SK-N-MC (cell line): ENCODE results near the gene GPATCH2.

Source experiments
- DNase-seq: peaks from one replicate; pipeline ENCODE4 v3.0.0-alpha.2; 2011; ENCODE audit warnings: low read depth, low spot score
- H3K27ac ChIP-seq: fragments of 200-600 bp; sonication (generic); 2 replicates; pipeline ENCODE4 v1.5.1; 2016; ENCODE audit warnings: mixed run types
- H3K36me3 ChIP-seq: fragments of 200-600 bp; sonication (generic); 2 replicates; pipeline ENCODE4 v1.6.1; 2017; ENCODE audit warnings: antibody characterized with exemption, low read length, mixed read lengths; ENCODE audit not compliant: insufficient read depth
- H3K4me3 ChIP-seq: fragments of 200-600 bp; sonication (generic); 2 replicates; pipeline ENCODE4 v1.5.1; 2016
- H3K9ac ChIP-seq: fragments of 200-600 bp; sonication (generic); 2 replicates; pipeline ENCODE4 v1.8.0; 2017; ENCODE audit warnings: mixed run types, mixed read lengths; ENCODE audit not compliant: insufficient read length
- H3K9me3 ChIP-seq: fragments of 200-600 bp; sonication (generic); 2 replicates; pipeline ENCODE4 v1.6.1; 2017; ENCODE audit warnings: low read depth, mild to moderate bottlenecking, antibody characterized with exemption, low read length, moderate library complexity, mixed read lengths
- EZH2 ChIP-seq: fragments of 200-600 bp; sonication (generic); IDR thresholded peaks from one replicate; pipeline ENCODE4 v1.6.1; 2017; ENCODE audit warnings: antibody characterized with exemption
- FOXP2 ChIP-seq: optimal IDR thresholded peaks from 2 replicates; pipeline ENCODE3; 2011; ENCODE audit warnings: mild to moderate bottlenecking, moderate library complexity; ENCODE audit not compliant: insufficient read depth; ENCODE audit errors: extremely low read length, control extremely low read depth
- POLR2AphosphoS5 ChIP-seq: IDR thresholded peaks from 2 replicates; pipeline ENCODE4 v1.6.1; 2012; ENCODE audit warnings: mild to moderate bottlenecking, low read depth, low read length, borderline replicate concordance

Gene GPATCH2

GRCh38 chr1:217642455-217642854 lies 11.6 kb upstream of the GPATCH2 start:
- no peak overlapping the region for H3K4me3 ChIP-seq
- TF ChIP-seq FOXP2, result no peak
- no peak for TF ChIP-seq EZH2
- TF ChIP-seq POLR2AphosphoS5, result no peak
- no peak overlapping the region for H3K9ac ChIP-seq
- no peak for DNase-seq
- no peaks in the 10 kb centered on the region for H3K9me3 ChIP-seq
- H3K27ac ChIP-seq, result no peak overlapping the region
- H3K36me3 ChIP-seq, result no peaks in the 10 kb centered on the region

DNA sequence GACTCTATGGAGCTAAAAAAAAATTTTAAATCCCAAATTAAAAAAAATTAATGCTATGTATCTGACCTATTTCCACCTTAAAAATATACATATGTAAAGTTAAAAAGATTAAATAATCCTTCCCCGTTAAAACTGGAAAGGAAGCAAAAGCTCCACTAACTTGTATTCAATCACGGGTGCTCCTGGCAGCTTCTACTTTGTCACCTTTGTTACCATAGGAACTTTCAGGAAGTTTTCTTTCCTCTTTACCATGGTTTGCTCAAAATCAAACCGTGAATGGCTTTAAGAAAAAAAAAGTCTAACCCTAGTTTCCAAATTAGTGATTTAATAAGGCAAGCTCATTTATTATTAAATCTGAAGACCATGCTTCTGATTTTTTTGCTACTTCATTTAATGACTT lies 3.5 kb downstream of the GPATCH2 start:
- Histone ChIP-seq H3K9ac (no peak overlapping the region), H3K4me3 (no peak overlapping the region), H3K9me3 (no peaks in the 10 kb centered on the region), H3K27ac (no peak overlapping the region), H3K36me3 (no peaks in the 10 kb centered on the region)
- TF ChIP-seq POLR2AphosphoS5, result no peak
- TF ChIP-seq EZH2, result no peak
- TF ChIP-seq FOXP2, result no peak
- DNase-seq, result no peak

GRCh38 chr1:217626321-217626720 lies 4.6 kb downstream of the GPATCH2 start:
- Histone ChIP-seq H3K36me3 (no peaks in the 10 kb centered on the region), H3K4me3 (no peak overlapping the region), H3K9ac (no peak overlapping the region), H3K9me3 (no peaks in the 10 kb centered on the region), H3K27ac (no peak overlapping the region)
- DNase-seq, result no peak
- TF ChIP-seq EZH2 (no peak), POLR2AphosphoS5 (no peak), FOXP2 (no peak)

DNA sequence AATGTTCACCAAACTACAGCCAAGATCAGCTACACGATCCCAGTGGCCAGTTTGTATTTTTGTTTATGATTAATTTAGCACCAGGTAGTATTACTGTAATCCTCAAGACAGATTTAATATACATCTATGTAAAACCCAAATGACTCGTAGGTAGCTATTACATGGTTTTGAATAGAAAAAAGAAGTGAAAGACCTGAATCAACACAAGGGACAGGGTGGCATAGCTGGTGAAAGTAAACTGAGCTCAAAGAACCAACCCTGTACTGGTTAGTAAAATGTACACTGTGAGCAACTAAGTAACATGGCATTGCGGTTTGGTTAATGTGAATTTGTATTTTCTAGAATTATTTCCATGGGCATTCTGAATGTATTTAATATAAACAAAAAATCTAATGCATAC lies 8.8 kb downstream of the GPATCH2 start:
- DNase-seq, result no peak
- no peak overlapping the region for H3K4me3 ChIP-seq
- no peak overlapping the region for H3K27ac ChIP-seq
- no peaks in the 10 kb centered on the region for H3K9me3 ChIP-seq
- no peak overlapping the region for H3K9ac ChIP-seq
- no peak for TF ChIP-seq FOXP2
- TF ChIP-seq EZH2, result no peak
- no peak for TF ChIP-seq POLR2AphosphoS5
- H3K36me3 ChIP-seq, result peaks cover 14% of the 10 kb centered on the region

DNA sequence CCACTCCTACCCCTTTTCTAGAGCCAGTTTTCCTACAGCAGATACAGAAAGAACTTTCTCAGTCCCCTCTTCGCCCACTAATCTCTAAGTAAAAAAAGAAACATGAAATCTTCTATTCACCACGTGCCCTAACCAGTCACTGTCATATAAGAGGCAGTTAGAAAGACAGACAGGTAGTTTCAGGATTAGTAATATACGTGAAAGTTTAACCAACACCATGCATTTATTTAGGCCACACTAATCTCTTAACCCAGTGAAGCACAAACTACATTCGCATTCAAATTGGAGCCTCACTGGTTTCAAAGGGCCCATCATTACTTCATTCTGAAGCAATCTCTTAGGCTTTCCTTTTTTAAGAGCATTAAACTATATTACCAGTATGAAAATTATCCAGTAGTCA lies 10.1 kb downstream of the GPATCH2 start:
- Histone ChIP-seq H3K9me3 (no peaks in the 10 kb centered on the region), H3K4me3 (no peak overlapping the region), H3K36me3 (peaks cover 14% of the 10 kb centered on the region), H3K9ac (no peak overlapping the region), H3K27ac (no peak overlapping the region)
- no peak for DNase-seq
- TF ChIP-seq EZH2 (no peak), FOXP2 (no peak), POLR2AphosphoS5 (no peak)

DNA sequence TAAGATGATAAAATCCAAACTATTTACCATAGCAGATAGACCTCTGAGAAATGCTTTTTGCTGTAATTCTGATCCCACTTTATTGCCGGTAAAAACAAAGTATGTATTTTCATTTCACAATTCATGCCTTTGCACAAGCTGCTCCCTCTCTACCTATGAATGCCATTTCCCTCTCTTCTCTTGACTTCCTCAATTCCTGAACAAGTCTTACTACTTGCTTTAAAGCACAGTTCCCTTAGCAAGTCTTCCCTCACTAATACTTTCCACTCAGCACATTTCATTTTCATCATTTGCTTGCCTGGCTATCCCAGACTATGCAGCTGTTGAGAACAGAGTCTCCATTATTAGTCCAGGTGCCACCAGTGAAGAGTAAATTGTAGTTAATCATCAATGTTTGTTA lies 13.8 kb downstream of the GPATCH2 start:
- DNase-seq, result no peak

GRCh38 chr1:217614200-217614712 lies 16.6 kb downstream of the GPATCH2 start:
- TF ChIP-seq EZH2 (no peak), FOXP2 (no peak), POLR2AphosphoS5 (no peak)
- peaks cover 19% of the 10 kb centered on the region for H3K36me3 ChIP-seq
- no peak overlapping the region for H3K9ac ChIP-seq
- H3K9me3 ChIP-seq, result no peaks in the 10 kb centered on the region
- no peak for DNase-seq
- H3K4me3 ChIP-seq, result no peak overlapping the region
- H3K27ac ChIP-seq, result no peak overlapping the region

More for the DNA sequence above, 13.8 kb downstream of the GPATCH2 start:
- Histone ChIP-seq H3K9ac (no peak overlapping the region), H3K4me3 (no peak overlapping the region), H3K9me3 (no peaks in the 10 kb centered on the region), H3K36me3 (peaks cover 14% of the 10 kb centered on the region), H3K27ac (no peak overlapping the region)
- TF ChIP-seq POLR2AphosphoS5, result no peak
- TF ChIP-seq EZH2, result no peak
- no peak for TF ChIP-seq FOXP2

GRCh38 chr1:217605390-217605789 lies 25.5 kb downstream of the GPATCH2 start:
- no peak for DNase-seq
- H3K9ac ChIP-seq, result no peak overlapping the region
- H3K4me3 ChIP-seq, result no peak overlapping the region
- TF ChIP-seq FOXP2 (no peak), POLR2AphosphoS5 (no peak), EZH2 (no peak)
- H3K27ac ChIP-seq, result no peak overlapping the region
- H3K36me3 ChIP-seq, result peaks cover 19% of the 10 kb centered on the region
- no peaks in the 10 kb centered on the region for H3K9me3 ChIP-seq

DNA sequence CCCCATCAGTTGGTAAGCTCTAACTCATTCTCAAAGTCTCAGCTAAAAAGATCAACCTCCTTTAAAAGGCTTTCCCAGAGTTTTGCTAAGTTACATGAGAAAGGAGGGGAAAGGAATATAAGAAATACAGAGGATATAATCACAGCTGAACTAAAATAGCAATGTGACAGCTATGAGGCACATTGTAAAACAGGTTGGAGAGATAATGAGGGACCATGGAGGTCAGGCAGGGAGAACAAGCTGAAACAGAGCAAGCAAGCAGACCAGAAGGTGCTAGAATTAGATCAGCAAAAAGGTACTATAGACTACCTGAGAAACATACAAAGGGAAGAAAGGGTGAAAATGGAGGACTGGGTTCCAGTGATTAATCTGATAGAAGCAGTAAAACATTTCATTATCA lies 28.5 kb downstream of the GPATCH2 start:
- no peak for DNase-seq
- H3K9me3 ChIP-seq, result no peaks in the 10 kb centered on the region
- H3K27ac ChIP-seq, result no peak overlapping the region
- no peak overlapping the region for H3K9ac ChIP-seq
- H3K36me3 ChIP-seq, result peaks cover 4% of the 10 kb centered on the region; the same call in 1 of the 2 replicates
- no peak for TF ChIP-seq POLR2AphosphoS5
- no peak for TF ChIP-seq FOXP2
- H3K4me3 ChIP-seq, result no peak overlapping the region
